AG09319 (cell line): ENCODE results near the gene SYK.

Source experiments
- DNase-seq: peaks from one replicate; pipeline ENCODE4 v3.0.0-alpha.2; 2010; ENCODE audit warnings: low read depth; ENCODE audit errors: extremely low read depth
- TF ChIP-seq, protein P1 (sequence below): IDR thresholded peaks from 2 replicates; pipeline ENCODE4 v1.5.1; 2011; ENCODE audit warnings: low read depth, mild to moderate bottlenecking, inconsistent platforms, low read length, moderate library complexity

The SYK gene

DNA sequence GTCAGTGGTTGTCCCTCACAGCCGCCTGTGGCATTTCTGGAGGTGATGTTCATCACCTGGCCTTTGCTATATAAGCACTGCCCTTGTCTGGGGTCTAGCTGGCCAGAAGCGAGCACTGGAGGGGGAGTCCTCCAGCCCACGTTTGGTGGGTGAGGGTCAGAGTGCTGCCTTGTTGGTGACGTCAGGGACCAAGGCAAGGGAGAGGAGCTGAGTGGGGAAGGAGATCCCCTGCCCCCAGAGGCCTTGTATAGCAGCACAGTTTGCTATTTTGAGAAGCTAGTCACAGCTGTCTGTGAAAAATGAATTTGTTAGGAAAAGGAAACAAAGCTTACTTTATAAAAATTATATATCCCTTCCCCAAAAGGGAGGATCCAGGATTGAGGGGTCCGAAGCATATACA is 49.8 kb downstream of the SYK start:
- no peak for DNase-seq
- TF ChIP-seq, protein P1, sequence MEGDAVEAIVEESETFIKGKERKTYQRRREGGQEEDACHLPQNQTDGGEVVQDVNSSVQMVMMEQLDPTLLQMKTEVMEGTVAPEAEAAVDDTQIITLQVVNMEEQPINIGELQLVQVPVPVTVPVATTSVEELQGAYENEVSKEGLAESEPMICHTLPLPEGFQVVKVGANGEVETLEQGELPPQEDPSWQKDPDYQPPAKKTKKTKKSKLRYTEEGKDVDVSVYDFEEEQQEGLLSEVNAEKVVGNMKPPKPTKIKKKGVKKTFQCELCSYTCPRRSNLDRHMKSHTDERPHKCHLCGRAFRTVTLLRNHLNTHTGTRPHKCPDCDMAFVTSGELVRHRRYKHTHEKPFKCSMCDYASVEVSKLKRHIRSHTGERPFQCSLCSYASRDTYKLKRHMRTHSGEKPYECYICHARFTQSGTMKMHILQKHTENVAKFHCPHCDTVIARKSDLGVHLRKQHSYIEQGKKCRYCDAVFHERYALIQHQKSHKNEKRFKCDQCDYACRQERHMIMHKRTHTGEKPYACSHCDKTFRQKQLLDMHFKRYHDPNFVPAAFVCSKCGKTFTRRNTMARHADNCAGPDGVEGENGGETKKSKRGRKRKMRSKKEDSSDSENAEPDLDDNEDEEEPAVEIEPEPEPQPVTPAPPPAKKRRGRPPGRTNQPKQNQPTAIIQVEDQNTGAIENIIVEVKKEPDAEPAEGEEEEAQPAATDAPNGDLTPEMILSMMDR = no peak

DNA sequence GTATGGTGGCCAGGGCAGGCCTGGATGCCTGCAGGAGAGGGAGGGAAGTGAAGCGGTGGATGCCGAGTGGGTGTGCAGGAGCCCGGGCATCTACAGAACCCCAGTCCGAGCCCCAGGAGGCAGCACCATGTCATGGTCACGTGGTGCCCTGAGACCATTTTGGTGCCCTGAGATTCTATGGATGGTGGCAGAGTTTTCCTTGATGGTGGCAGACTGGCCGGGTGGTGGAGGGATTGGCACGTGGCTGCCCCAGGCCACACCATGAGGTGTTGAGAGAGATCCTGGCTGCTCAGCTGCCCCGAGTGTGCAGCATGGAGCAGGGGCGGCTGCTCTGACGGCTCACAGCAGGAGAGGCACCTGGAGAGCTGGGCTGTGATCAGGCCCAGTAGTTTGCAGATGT is 52.3 kb downstream of the SYK start:
- TF ChIP-seq, protein P1 = no peak
- no peak for DNase-seq

DNA sequence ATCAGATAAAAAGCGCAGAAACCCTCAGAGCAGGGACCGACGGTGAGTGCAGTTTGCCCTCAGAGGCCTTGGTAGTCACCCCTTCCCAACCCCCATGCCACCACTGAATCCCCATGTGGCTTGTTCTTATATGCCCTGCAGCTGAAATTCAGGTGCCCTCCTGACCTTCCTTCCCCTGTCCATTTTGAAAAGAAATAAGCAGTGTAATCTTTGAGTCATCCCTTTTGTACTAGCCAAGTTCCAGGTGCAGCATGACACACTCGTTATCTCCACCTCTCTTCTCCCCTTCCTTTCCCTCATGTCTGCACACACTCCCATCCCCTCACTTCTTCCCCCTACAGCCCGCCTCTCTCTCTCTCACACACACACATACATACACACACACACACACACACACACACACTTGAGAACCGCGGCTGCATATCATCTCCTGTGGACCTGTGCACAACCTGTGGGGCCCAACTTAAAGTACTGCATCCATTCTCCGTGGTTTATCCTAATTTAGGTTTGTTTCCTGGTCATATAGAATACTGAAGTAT is 53.1 kb downstream of the SYK start:
- TF ChIP-seq, protein P1 = no peak
- no peak for DNase-seq

- TF ChIP-seq, protein P1 = no peak
- DNase-seq = no peak
Observed at GRCh38 chr9:90855208-90855902, 53.7 kb downstream of the SYK start.

- TF ChIP-seq, protein P1 = no peak
- no peak for DNase-seq
Observed at GRCh38 chr9:90857091-90857490, 55.5 kb downstream of the SYK start.

DNA sequence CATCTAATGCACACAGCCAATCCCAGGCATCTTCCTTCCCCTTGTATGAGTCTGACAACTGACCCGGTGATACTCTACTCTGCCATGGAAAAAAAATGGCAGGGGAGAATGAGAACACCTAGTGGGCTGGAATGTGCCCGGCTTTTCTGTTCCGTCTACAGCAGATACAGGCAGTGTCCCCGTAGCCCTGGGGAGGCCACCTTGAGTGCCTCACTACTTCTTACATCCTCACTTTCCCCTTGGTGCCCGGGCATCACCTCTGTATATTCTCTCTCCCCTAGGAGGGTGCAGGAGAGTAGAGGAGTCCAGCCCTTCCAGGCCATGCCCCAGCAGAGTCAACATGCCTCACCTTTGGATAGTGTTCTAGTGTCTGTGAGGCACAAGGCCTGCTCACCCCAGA is 56.2 kb downstream of the SYK start:
- TF ChIP-seq, protein P1 = no peak
- no peak for DNase-seq

GRCh38 chr9:90858457-90858901 is 56.9 kb downstream of the SYK start:
- TF ChIP-seq, protein P1 = no peak
- no peak for DNase-seq
